IPS-15b (cell line): ENCODE data around the gene INPP5D.
"Not testable (repeated sequence)": the region's sequence is repeated elsewhere in the genome, so short reads cannot be mapped to it uniquely, and the experiment has no call there.

Experiments used
- H3K27me3 ChIP-seq: one replicate; pipeline ENCODE4 v1.6.1; 2013; ENCODE audit warnings: low read length; ENCODE audit not compliant: control insufficient read depth, insufficient read depth
- H3K36me3 ChIP-seq: one replicate; pipeline ENCODE4 v1.6.1; 2013; ENCODE audit warnings: low read length; ENCODE audit not compliant: control insufficient read depth, insufficient read depth
- H3K4me1 ChIP-seq: one replicate; pipeline ENCODE4 v1.6.1; 2013; ENCODE audit warnings: mild to moderate bottlenecking, low read length; ENCODE audit not compliant: control insufficient read depth, insufficient read depth
- H3K4me3 ChIP-seq: one replicate; pipeline ENCODE4 v1.5.1; 2013; ENCODE audit warnings: low read depth, low read length
- H3K9ac ChIP-seq: one replicate; pipeline ENCODE4 v1.6.1; 2013; ENCODE audit warnings: low read depth, mild to moderate bottlenecking, low read length
- H3K9me3 ChIP-seq: one replicate; pipeline ENCODE4 v1.6.1; 2013; ENCODE audit warnings: mild to moderate bottlenecking, low read length; ENCODE audit not compliant: control insufficient read depth, insufficient read depth

The INPP5D gene

DNA sequence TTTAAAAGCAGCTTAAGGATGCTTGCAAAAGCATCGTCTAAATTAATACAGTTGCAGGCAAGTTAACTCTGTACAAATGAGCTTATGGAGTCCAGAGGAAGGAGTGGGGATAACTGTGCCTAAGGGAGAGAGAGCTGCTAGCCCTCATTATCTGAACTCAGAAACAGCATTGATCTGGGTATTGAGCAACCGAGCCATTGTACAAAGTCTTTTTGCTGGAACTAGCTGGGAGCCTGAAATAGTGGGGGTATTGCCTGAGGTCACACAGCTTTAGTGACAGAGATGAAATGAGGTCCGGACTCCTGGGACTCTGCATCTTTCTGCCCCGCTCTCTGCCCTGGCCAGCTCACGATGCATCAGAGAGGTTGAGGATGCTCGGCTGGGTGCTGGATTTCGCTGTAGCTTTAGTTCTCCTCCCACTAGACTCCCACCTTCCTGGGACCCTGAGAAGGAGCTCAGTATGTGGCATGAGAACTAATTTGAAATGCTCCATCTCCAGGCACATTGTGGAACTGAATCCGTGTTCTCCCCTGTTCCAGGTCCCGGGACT, 123.8 kb downstream of the INPP5D start:
- Histone ChIP-seq H3K9me3 (peaks cover 3% of the 10 kb centered on the region), H3K36me3 (no peaks in the 10 kb centered on the region), H3K9ac (no peak overlapping the region), H3K27me3 (no peaks in the 10 kb centered on the region), H3K4me3 (no peak overlapping the region), H3K4me1 (no peaks in the 10 kb centered on the region)

DNA sequence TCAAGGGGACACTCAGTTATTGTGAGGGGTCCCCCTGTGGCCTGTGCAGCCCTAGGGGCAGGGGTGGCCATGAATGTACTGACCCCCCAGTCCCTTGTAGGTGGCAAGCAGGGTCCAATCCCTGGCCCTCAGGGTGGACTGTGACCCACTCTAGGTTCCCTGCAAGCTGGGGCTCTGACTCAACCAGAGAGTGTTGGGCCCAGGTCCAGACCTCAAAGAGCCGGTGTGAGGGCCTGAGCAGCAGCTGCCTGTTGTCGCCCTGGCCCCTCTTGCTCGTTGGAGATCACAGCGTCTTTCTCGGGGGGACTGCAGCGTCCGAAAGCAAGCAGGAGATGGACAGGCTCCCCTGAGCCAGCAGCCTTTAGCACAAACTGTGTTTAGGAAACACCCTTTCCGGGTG, 124.5 kb downstream of the INPP5D start:
- Histone ChIP-seq H3K9ac (no peak overlapping the region), H3K27me3 (no peaks in the 10 kb centered on the region), H3K4me1 (no peaks in the 10 kb centered on the region), H3K36me3 (no peaks in the 10 kb centered on the region), H3K9me3 (peaks cover 3% of the 10 kb centered on the region), H3K4me3 (no peak overlapping the region)

DNA sequence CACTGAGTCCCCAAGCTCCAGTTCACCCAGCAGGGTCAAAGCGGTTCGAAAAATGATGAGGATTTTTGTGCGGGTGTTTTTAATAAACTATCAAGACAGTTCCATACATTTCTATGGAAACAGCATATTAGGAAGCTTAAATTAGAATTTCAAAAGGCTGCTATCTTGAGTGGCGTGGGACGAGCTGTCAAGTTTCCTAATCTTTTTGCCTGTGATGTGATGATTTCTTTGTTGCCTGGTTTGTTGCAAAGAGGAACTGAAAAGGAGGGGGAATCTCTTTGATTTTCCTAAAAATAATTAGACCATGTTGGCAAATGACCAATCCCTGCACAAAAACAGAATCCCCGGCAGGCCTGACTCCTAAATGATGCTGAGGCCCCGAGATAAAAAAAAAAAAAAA, 125.2 kb downstream of the INPP5D start:
- no peak overlapping the region for H3K9ac ChIP-seq
- H3K36me3 ChIP-seq = no peaks in the 10 kb centered on the region
- H3K27me3 ChIP-seq = no peaks in the 10 kb centered on the region
- no peaks in the 10 kb centered on the region for H3K4me1 ChIP-seq
- no peaks in the 10 kb centered on the region for H3K9me3 ChIP-seq
- H3K4me3 ChIP-seq = no peak overlapping the region

DNA sequence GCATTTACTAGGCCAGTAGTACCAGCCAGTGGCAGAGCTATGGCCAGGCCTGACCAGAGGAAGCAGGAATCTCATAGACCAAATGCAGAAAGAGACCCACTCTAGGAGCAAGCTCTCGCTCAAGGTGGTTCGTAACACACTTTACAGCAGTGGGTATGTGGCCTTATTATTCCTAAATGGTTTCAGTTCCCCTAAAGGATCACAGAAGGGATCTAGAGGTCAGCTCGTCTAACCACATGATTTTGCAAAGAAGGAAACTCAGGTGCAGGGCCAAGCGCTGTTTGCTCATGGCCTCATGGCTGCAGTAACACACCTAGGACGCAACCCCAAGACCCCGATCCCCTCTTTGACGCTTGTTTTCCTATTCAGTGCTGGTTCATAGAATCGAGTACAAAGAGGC, 125.8 kb downstream of the INPP5D start:
- H3K9ac ChIP-seq = no peak overlapping the region
- H3K27me3 ChIP-seq = no peaks in the 10 kb centered on the region
- H3K36me3 ChIP-seq = no peaks in the 10 kb centered on the region
- H3K4me1 ChIP-seq = no peaks in the 10 kb centered on the region
- no peaks in the 10 kb centered on the region for H3K9me3 ChIP-seq
- H3K4me3 ChIP-seq = no peak overlapping the region

DNA sequence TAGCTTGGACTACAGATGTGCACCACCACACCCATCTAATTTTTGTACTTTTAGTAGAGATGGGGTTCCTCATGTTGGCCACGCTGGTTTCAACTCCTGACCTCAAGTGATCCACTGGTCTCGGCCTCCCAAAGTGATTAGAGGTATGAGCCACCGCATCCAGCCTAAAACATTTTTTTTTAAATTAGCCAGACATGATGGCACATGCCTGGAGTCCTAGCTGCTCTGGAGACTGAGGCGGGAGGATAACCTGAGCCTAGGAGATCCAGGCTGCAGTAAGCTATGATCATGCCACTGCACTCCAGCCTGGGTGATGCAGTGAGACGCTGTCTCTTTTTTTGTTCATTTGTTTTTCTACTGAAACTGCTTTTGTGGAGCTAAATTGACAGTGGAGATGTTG, 126.7 kb downstream of the INPP5D start:
- Histone ChIP-seq H3K4me3 (no peak overlapping the region), H3K9ac (no peak overlapping the region), H3K4me1 (no peaks in the 10 kb centered on the region), H3K27me3 (no peaks in the 10 kb centered on the region), H3K36me3 (no peaks in the 10 kb centered on the region), H3K9me3 (no peaks in the 10 kb centered on the region)

DNA sequence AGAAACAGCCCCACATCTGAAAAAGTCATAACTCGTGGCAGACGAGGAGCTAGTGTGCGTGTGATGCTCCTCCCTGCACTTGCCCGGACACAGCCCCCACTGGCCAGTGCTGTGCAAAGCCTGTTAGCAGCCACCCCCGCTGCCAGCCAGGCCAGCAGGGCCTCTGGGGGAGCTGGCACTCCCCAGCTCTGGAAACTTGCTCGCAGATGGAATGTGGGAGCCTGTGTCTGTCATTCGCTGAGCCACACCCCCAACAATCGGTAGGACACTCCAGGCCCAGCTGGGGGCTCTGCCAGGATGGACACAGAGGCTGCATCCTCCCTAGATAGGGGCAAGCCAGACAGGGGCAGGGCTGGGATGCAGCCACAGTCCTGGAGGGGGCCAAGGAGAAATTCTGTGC, 128.9 kb downstream of the INPP5D start:
- no peaks in the 10 kb centered on the region for H3K27me3 ChIP-seq
- H3K9ac ChIP-seq = no peak overlapping the region
- H3K36me3 ChIP-seq = no peaks in the 10 kb centered on the region
- H3K9me3 ChIP-seq = no peaks in the 10 kb centered on the region
- no peaks in the 10 kb centered on the region for H3K4me1 ChIP-seq
- H3K4me3 ChIP-seq = no peak overlapping the region

DNA sequence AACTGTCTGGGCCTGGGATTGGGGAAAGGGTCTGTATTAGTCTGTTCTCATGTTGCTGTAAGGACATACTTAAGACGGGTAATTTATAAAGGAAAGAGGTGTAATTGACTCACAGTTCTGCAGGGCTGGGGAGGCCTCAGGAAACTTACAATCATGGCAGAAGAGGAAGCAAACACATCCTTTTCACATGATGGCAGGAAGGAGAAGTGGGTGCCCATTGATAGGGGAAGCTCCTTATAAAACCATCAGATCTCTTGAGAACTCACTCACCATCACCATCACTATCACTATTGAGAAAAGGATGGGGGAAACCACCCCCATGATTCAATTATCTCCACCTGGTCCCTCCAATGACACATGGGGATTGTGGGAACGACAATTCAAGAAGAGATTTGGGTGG, 130.9 kb downstream of the INPP5D start:
- not testable (repeated sequence) for H3K4me3 ChIP-seq, H3K9ac ChIP-seq, H3K9me3 ChIP-seq, H3K27me3 ChIP-seq, H3K36me3 ChIP-seq, H3K4me1 ChIP-seq

DNA sequence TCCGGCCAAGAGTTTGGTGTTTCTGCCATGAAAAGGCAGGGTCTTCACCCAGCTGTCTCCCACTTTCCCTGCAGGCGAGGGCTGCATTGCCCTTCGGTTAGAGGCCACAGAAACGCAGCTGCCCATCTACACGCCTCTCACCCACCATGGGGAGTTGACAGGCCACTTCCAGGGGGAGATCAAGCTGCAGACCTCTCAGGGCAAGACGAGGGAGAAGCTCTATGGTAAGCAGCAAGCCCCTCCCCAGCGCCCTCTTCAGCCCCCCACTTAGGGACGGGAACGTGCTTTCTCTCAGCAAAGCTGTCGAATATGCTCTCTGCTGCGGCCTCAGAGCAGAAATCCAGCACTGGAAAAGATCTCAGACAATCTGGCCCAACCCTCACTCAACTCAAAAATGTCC, 133.6 kb downstream of the INPP5D start:
- Histone ChIP-seq H3K4me1 (no peaks in the 10 kb centered on the region), H3K36me3 (no peaks in the 10 kb centered on the region), H3K4me3 (no peak overlapping the region), H3K9me3 (no peaks in the 10 kb centered on the region), H3K9ac (peak overlapping the region; percentile 5), H3K27me3 (no peaks in the 10 kb centered on the region)

DNA sequence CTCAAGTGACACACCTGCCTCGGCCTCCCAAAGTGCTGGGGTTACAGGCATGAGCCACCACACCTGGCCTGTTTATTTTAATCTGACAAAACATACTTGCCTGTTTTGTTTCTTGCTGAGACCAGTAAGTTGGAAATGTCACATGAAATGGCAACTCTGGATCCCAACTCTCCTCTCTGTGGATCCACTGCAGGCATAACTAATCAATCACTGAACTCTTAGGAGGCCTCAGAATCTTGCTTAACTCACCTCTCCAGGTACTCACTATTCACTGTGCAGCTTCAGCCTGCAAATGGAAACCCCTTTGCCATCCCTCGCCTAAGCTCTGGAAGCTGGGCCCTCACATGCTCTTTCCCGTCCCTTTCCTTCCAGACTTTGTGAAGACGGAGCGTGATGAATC, 134.9 kb downstream of the INPP5D start:
- H3K36me3 ChIP-seq = no peaks in the 10 kb centered on the region
- no peaks in the 10 kb centered on the region for H3K4me1 ChIP-seq
- H3K9me3 ChIP-seq = no peaks in the 10 kb centered on the region
- H3K9ac ChIP-seq = no peak overlapping the region
- no peaks in the 10 kb centered on the region for H3K27me3 ChIP-seq
- H3K4me3 ChIP-seq = no peak overlapping the region

DNA sequence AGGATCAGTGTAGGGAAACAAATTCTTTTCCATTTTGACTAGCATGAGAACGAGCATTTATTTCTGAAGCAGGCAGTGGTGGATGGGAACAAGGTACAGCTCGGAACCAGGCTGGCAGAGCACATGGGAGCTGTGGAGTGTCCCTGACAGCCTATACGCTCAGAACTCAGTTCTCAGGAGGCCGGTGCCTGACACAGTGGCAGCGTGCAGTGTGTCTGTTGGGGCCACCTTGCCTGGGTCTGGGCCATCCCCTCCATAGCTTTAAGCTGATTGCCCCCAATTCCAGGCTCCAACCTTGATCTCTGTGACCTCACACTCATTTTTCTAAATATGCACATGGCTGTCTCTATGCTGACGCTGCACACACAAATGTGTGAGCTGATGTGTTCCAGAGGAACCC, 136.9 kb downstream of the INPP5D start:
- H3K4me1 ChIP-seq = no peaks in the 10 kb centered on the region
- H3K36me3 ChIP-seq = no peaks in the 10 kb centered on the region
- no peaks in the 10 kb centered on the region for H3K27me3 ChIP-seq
- H3K9me3 ChIP-seq = no peaks in the 10 kb centered on the region
- H3K9ac ChIP-seq = no peak overlapping the region
- no peak overlapping the region for H3K4me3 ChIP-seq

DNA sequence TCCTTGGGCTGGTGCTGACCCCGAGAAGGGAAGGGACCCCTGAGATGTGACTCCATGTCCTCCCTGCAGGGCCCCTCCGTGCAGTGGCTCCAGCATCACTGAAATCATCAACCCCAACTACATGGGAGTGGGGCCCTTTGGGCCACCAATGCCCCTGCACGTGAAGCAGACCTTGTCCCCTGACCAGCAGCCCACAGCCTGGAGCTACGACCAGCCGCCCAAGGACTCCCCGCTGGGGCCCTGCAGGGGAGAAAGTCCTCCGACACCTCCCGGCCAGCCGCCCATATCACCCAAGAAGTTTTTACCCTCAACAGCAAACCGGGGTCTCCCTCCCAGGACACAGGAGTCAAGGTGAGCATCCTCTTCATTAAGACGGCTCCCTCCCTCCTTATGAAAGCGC, 137.9 kb downstream of the INPP5D start:
- H3K4me3 ChIP-seq = no peak overlapping the region
- no peaks in the 10 kb centered on the region for H3K36me3 ChIP-seq
- H3K9me3 ChIP-seq = no peaks in the 10 kb centered on the region
- H3K27me3 ChIP-seq = no peaks in the 10 kb centered on the region
- H3K9ac ChIP-seq = no peak overlapping the region
- no peaks in the 10 kb centered on the region for H3K4me1 ChIP-seq

DNA sequence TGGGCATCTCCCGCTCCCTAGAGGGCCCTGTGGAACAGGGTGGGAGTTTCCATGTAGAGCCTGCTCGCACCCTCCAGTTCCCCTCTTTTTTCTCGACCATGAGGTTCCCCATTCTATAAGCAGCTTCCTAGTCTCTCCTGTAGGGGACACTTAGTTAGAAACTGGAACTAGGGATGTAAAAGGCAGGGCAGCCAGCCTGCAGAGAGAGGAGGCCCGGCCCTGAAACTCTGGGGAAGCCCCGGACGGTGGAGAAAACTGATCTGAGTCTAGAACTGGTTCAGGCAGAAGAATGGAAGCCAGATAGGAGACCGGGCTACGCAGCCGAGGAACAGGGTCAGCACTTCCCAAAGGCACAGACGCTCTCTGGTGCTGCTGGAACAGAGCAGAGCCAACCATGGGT, 139.7 kb downstream of the INPP5D start:
- no peak overlapping the region for H3K4me3 ChIP-seq
- H3K27me3 ChIP-seq = no peaks in the 10 kb centered on the region
- no peaks in the 10 kb centered on the region for H3K4me1 ChIP-seq
- H3K9ac ChIP-seq = no peak overlapping the region
- H3K9me3 ChIP-seq = no peaks in the 10 kb centered on the region
- no peaks in the 10 kb centered on the region for H3K36me3 ChIP-seq

DNA sequence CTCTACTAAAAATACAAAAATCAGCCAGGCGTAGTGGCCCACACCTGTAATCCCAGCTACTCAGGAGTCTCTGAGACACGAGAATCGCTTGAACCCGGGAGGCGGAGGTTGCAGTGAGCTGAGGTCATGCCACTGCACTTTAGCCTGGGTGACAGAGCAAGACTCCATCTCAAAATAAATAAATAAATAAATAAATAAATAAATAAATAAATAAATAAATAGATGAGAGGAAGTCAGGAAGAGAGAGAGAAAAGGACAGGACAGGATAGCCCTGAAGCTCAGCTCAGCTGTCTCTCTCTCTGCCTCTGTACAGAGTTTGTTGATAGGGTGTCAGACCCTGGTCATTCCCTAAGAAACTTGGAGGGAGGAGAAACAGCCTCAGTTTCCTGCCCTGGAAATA, 140.6 kb downstream of the INPP5D start:
- not testable (repeated sequence) for H3K9ac ChIP-seq, H3K4me1 ChIP-seq, H3K27me3 ChIP-seq, H3K4me3 ChIP-seq, H3K9me3 ChIP-seq, H3K36me3 ChIP-seq
